T follicular helper cell (primary cell): ENCODE data around the gene PAX3.

Experiments
- DNase-seq: peaks from one replicate; pipeline ENCODE4 v3.0.0-alpha.2; 2020; ENCODE audit warnings: low read depth

The PAX3 gene

DNA sequence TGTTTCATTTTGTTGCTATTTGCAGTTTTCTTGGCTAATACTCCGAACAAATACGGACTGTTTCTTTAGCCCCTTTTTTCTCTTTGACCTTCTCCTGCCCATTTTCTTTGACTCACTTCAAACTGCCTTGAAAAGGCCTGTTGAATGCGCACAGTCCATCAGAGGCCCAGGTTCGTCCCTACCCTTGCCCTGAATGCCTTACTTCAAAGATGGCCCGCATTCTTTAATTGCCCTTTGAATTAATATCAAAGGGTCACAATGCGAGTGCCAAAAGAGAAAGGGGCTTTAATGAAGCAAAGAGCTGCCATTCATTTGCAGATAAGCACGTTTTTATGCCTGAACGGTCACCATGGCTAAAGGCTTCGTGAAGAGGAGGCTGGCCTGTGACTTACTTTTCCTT lies 29.7 kb downstream of the PAX3 start:
- no peak for DNase-seq

DNA sequence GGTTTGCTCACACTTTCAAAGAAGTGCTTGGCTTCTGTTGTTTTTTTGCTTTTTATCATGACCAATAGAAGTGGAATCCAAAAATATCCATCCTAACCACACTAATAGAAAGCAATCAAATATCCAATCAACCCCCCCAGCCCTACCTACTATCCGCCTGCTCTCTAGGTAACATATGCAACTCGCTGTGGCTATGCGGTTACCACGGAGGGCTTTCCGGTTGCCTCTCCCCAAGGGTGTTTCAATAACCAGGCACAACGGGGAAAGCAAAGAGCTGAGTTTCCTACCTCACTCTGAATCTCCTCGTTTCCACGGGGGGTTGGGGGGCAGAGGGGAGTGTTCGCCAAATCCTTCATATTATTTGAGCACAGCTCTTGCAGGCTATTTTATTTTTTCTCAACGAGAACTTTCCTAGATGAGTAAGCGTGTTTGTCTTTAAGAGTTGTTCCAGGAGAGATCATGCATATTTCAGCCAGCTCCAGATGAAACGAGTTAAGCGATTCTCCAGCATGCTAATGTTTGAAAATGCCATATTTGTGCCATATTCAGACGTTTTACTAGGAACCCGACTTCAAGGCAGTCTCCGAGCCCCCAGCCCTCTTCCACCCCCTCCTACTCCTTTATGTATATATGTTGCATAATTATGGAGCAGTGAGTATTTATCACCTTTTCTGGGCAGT lies 30.3 kb downstream of the PAX3 start:
- no peak for DNase-seq

DNA sequence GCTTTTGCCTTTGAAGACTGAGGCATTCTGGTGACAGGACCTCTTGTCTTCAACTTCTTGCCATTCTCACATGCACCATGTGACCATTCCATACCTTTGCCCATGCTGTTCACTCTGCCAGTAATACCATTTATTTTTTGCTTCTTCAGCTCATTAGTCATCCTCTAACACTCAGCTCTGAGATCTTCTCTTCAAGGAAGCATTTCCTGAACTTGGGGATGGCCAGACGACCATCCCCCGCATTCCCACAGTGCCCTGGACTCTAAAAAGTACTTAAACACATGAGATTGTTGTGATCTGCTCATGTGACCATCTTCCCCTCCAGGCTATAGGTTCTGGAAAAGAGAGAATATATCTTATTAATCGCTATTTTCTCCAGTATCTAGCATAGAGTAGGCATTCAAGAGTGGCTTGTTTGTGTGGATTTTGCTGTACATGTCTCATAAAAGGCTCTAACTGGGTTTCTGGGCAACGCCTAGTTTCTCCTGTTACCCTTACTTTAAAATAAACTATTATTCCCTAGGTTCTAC lies 33.9 kb downstream of the PAX3 start:
- DNase-seq = no peak

- no peak for DNase-seq
These were observed 37.3 kb downstream of the PAX3 start for GRCh38 chr2:222261504-222261903.

GRCh38 chr2:222257645-222258044 lies 41.2 kb downstream of the PAX3 start:
- no peak for DNase-seq

GRCh38 chr2:222256250-222256649 lies 42.5 kb downstream of the PAX3 start:
- no peak for DNase-seq

DNA sequence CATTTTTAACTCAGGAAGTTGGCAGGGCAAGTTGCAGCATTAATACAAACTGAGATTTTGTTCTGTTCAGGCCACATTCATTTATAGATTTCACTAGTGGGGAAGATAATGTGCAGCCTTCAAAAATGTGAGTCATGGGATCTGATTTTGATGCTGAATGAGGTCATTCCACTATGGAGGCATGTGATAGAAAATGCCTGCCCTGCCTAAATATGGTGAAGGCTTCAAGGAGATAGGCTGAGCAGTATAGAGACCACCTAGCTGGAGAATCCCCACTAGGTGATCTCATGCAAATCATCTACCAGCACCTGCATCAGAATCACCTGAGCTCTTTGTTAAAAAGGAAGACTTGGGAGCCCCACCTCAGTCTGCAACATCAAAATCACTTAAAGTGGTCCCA lies 43.7 kb downstream of the PAX3 start:
- no peak for DNase-seq

DNA sequence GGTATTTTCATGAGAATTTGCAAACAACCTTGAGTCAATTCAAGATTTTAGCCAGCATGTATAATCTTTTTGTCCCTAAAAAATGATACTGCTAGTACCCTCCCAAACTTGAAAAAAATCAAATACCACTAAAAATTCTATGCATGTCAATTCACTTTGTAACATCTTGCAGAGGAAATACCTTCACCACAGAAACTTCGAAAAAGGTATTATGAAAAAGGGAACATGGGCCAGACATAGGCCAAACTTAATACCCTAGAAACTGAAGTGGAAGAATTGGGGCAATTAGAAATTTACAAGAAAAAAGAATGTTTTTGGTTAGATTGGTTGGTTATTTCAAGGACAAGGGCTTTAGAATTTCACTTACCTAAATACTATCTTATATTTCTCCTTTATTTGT lies 48.5 kb downstream of the PAX3 start:
- DNase-seq = no peak

GRCh38 chr2:222249444-222249843 lies 49.4 kb downstream of the PAX3 start:
- DNase-seq = no peak

DNA sequence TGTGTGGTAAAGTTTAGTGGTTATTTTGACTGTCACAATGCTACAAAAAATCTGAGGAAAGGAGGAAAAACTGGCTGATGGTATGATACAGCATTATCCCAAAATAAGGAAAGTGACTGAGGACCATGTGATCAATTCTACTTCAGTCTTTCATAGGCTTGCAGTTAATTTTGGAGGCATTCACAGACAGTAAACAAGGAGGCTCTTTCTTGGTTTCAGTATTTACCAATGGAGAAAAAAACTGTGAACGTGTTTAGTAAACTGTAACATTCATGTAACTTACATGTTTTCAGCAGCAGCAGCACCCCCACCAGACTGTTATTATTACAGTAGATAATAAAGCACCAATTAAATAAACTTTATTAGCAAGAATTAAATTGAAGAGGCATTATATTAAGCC lies 50.0 kb downstream of the PAX3 start:
- no peak for DNase-seq

- DNase-seq = no peak
These were observed 50.5 kb downstream of the PAX3 start for GRCh38 chr2:222248256-222248655.

- DNase-seq = no peak
These were observed 56.3 kb downstream of the PAX3 start for GRCh38 chr2:222242532-222242931.

- DNase-seq = no peak
These were observed 57.5 kb downstream of the PAX3 start for GRCh38 chr2:222241128-222241870.

DNA sequence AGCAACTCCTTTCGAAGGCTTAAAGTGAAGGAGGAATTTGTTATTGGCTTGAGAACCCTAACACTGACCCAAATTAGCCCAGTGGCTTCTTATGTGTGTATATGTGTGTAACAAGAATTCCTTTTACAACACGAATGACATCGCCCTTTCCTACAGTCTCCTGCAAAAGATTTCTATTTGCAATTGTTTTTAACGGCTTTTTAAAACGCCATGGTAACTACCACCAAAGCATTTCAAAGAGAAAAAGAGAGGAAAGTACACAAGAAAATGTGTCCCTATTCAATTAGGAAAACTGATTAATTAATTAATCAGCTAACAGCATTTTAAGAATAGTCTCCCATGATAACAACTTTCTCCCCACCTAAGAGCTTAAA lies 58.1 kb downstream of the PAX3 start:
- DNase-seq = no peak

GRCh38 chr2:222239945-222240675 lies 58.7 kb downstream of the PAX3 start:
- DNase-seq = no peak

GRCh38 chr2:222239091-222239490 lies 59.7 kb downstream of the PAX3 start:
- DNase-seq = no peak

- DNase-seq = no peak
These were observed 60.7 kb downstream of the PAX3 start for GRCh38 chr2:222238072-222238471.

GRCh38 chr2:222232839-222233238 lies 66.0 kb downstream of the PAX3 start:
- DNase-seq = no peak

DNA sequence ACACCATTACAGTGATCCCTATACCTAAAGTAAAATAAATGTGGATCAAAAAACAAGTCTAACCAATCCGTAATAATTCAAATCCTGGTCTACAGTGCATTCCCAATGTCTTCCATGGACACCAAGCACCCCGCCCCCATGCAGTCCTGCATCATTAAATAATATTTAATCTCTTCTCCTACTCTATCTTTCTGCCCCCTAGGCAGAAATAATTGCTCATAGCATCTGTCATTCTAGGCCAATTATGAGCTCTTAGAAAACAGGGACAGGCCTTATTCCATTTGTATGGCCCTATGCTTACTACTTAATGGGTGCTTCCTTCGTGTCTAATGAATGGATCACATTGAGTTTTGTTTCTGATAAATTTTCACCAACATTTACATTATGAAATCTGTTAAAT lies 66.4 kb downstream of the PAX3 start:
- no peak for DNase-seq

- no peak for DNase-seq
These were observed 70.7 kb downstream of the PAX3 start for GRCh38 chr2:222228054-222228453.

- DNase-seq = no peak
These were observed 80.0 kb downstream of the PAX3 start for GRCh38 chr2:222218786-222219185.

DNA sequence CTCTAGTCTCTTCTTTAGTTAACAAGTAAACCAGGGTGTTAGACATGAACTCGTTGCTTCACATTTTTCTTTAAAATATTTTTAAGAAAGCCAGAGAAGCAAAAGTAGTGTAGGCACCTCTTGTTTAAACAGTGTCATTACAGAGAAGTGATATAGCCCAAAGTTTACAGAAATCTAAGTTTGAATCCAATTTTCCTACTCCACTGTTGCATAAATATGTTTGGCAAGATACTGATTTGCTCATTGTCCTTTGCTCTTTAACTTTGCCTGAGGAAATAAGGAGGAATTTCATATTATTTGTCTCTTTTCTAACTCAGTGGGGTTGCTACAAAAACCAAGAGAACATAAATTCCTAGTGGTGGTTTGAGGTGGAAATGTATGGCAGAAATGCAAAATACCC lies 81.1 kb downstream of the PAX3 start:
- DNase-seq = no peak

GRCh38 chr2:222214885-222215284 lies 83.9 kb downstream of the PAX3 start:
- no peak for DNase-seq
